Omental fat pad (tissue), 4 donors: ENCODE measurements around the gene TRIL. TPM values are rescaled to one million over a fixed set of nuclear protein-coding genes. Genes with fewer than 3 reads are reported as not detected.

Source experiments
- ATAC-seq: fragments of 150-250 bp; one replicate; pipeline ENCODE4 v1.9.1; 2016; ENCODE audit warnings: mild to moderate bottlenecking, moderate library complexity; ENCODE audit not compliant: low FRiP score
- DNase-seq: peaks from one replicate; pipeline ENCODE4 v3.0.0-alpha.2; 2019; ENCODE audit warnings: low spot score
- CTCF ChIP-seq, 3 donors: fragments of 450-650 bp; IDR thresholded peaks; one replicate each; pipeline ENCODE4 v1.5.1; 2016 to 2017; ENCODE audit warnings: antibody characterized with exemption in 3 of 3, mild to moderate bottlenecking in 3 of 3, moderate library complexity in 2 of 3
- total RNA-seq, 4 donors: library from RNA; depleted of rRNA; stranded (reverse); fragments of >200 nt; gene quantifications; one replicate each; pipeline ENCODE4 v1.1.0, GENCODE V29; 2016

The TRIL gene
- total RNA-seq, 4 donors from 2014 or later = 0.84 to 15.1 (median 4.7) TPM

- no peak for DNase-seq
- no peak for TF ChIP-seq CTCF (IDR thresholded peaks at IDR 0.05)
- ATAC-seq = no peak
Observed at GRCh38 chr7:28990200-28990960, 32.2 kb upstream of the TRIL start.

GRCh38 chr7:28989211-28989980, 31.3 kb upstream of the TRIL start:
- ATAC-seq = no peak
- no peak for DNase-seq
- no peak for TF ChIP-seq CTCF (IDR thresholded peaks at IDR 0.05)

- no peak for DNase-seq
- TF ChIP-seq CTCF (IDR thresholded peaks at IDR 0.05) = no peak
- ATAC-seq = peak; percentile 22
Observed at GRCh38 chr7:28988810-28989209, 30.7 kb upstream of the TRIL start.

- no peak for ATAC-seq
- no peak for DNase-seq
- no peak for TF ChIP-seq CTCF (IDR thresholded peaks at IDR 0.05)
Observed at GRCh38 chr7:28988091-28988490, 30.0 kb upstream of the TRIL start.

GRCh38 chr7:28986765-28987110, 28.6 kb upstream of the TRIL start:
- DNase-seq (no peak), ATAC-seq (peak; percentile 97)
- TF ChIP-seq CTCF (IDR thresholded peaks at IDR 0.05) = no peak

GRCh38 chr7:28986028-28986764, 28.1 kb upstream of the TRIL start:
- no peak for TF ChIP-seq CTCF (IDR thresholded peaks at IDR 0.05)
- ATAC-seq (peak; percentile 41), DNase-seq (no peak)
